Measurements from ENCODE around the gene ADAMTS16. TPM values are rescaled to one million over a fixed set of nuclear protein-coding genes. Genes with fewer than 3 reads are reported as not detected.

ADAMTS16 gene
- total RNA-seq, 4 donors from 2014 or later, result 1.5 to 2.8 (median 2.0) TPM

DNA sequence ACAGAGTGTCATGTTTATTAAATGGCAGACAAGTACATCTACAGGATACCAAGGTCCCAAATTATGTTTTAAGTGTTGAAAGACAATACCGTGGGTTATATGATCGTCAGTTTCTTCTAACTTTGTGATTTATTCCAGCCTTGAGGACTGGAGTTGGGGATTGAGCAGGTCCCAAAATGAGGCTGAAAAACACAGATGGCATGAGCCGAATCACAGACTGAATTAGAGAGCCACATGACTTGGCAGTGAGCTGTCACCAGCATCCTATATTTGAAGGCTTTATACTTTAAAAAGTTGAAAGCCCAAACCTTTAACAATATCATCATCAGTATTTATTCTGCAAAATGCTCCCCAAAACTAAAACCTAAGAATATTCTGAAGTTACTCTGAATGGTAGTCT, 79.4 kb downstream of the ADAMTS16 start:
- Histone ChIP-seq H3K36me3 (no peaks in the 10 kb centered on the region), H3K27ac (no peak overlapping the region), H3K4me1 (peaks cover 0 to 14% (median 4%) of the 10 kb centered on the region in 4 donors), H3K4me3 (no peak overlapping the region), H3K9me3 (no peaks in the 10 kb centered on the region), H3K27me3 (no peaks in the 10 kb centered on the region)
- no peak for DNase-seq (ENCODE audit: low spot score in 2 of 2)
- TF ChIP-seq EP300 (IDR thresholded peaks at IDR 0.05), result no peak
- 85 to 86% methylated on average over 3 of the region's 3 CpGs for WGBS, 2 donors

DNA sequence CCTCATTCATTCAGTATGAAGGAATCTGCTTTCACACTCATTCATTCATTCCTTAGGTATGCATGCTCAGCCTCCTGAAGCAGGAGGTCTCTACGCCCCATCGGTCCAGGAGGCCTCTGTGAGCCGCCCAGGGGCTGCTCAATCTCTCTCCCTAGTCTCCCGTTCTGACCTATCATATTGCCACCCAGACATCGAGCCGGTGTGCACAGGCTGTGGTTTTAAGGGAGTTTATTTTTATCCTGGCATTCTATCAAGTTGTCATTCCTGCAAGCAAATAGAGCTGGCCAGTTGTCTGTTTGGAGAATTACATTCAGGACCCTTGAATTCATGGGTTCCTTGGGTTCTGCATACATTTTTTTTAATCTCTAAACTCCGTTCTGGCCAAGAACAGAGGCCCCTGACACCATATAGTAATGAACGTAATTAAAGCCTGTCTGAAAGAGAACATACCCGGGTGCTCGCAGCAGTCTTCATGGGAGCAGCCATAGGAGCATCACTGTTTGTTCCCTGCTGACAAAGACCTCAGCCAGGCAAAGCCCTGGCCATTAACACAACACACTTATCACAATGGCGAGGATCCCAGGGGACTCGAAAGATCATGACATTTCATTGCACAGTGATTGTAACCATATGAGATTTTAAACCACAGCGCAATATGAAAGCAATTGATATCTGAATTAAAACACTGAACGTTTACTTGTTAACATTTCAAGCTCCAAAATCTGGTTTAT, 80.9 kb downstream of the ADAMTS16 start:
- no peak for DNase-seq (ENCODE audit: low spot score in 2 of 2)
- Histone ChIP-seq H3K27me3 (no peaks in the 10 kb centered on the region), H3K27ac (peak overlapping the region in 1 of 4 donors; percentile 27), H3K4me1 (peaks cover 0 to 14% (median 4%) of the 10 kb centered on the region in 4 donors), H3K4me3 (no peak overlapping the region), H3K36me3 (no peaks in the 10 kb centered on the region), H3K9me3 (no peaks in the 10 kb centered on the region)
- TF ChIP-seq EP300 (IDR thresholded peaks at IDR 0.05) (no peak), POLR2A (IDR thresholded peaks at IDR 0.05) (no peak)
- TF ChIP-seq, protein P1, sequence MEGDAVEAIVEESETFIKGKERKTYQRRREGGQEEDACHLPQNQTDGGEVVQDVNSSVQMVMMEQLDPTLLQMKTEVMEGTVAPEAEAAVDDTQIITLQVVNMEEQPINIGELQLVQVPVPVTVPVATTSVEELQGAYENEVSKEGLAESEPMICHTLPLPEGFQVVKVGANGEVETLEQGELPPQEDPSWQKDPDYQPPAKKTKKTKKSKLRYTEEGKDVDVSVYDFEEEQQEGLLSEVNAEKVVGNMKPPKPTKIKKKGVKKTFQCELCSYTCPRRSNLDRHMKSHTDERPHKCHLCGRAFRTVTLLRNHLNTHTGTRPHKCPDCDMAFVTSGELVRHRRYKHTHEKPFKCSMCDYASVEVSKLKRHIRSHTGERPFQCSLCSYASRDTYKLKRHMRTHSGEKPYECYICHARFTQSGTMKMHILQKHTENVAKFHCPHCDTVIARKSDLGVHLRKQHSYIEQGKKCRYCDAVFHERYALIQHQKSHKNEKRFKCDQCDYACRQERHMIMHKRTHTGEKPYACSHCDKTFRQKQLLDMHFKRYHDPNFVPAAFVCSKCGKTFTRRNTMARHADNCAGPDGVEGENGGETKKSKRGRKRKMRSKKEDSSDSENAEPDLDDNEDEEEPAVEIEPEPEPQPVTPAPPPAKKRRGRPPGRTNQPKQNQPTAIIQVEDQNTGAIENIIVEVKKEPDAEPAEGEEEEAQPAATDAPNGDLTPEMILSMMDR (IDR thresholded peaks at IDR 0.05), result no peak
- WGBS, 2 donors, result 48 to 58% methylated on average over 14 of the region's 14 CpGs

DNA sequence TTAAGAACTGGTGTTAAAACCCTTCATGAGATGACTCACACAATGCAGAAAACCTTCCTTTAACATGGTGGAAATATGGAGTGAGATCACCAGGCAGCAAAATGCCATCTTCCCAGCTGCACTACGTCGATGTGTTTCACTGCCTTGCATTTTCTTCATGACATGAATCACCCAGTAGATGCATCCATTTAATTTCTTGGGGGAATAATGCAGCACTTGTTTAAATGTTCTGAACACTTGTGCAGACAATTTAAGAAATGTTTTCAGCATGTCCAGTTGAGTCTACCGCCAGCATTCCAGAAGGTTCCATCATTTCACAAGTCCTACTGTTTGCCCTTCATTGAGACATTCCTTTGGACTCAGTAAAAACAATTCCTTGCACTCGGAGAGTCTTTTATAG, 81.6 kb downstream of the ADAMTS16 start:
- no peaks in the 10 kb centered on the region for H3K9me3 ChIP-seq
- WGBS, 2 donors, result 40 to 44% methylated on average over 4 of the region's 4 CpGs
- no peak overlapping the region for H3K4me3 ChIP-seq
- peak overlapping the region in 1 of 4 donors; percentile 27 for H3K27ac ChIP-seq
- TF ChIP-seq EP300 (IDR thresholded peaks at IDR 0.05), result no peak
- TF ChIP-seq POLR2A (IDR thresholded peaks at IDR 0.05), result no peak
- TF ChIP-seq, protein P1 (IDR thresholded peaks at IDR 0.05), result no peak
- peaks cover 0 to 14% (median 4%) of the 10 kb centered on the region in 4 donors for H3K4me1 ChIP-seq
- no peaks in the 10 kb centered on the region for H3K36me3 ChIP-seq
- no peak for DNase-seq (ENCODE audit: low spot score in 2 of 2)
- no peaks in the 10 kb centered on the region for H3K27me3 ChIP-seq

DNA sequence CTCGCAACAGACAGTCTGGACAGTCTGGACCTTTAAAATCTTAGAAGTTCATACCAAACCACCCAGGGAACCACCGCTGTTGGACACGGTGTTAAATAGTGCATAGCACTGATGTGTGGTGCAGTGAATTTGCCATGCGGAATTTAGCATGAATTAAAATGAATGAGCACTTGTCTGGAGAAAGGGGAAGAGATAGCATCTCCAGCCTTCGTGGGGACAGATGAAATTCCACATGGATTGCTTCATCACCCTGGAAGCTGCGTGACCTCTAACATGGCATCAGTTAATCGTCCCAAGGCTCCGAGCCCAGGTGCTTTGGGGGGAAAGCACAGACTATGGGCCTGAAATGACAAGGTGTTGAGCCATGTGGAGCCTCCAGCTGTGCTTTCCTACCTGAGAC, 91.4 kb downstream of the ADAMTS16 start:
- no peak for DNase-seq (ENCODE audit: low spot score in 2 of 2)
- no peak overlapping the region for H3K4me3 ChIP-seq
- H3K9me3 ChIP-seq, result no peaks in the 10 kb centered on the region
- no peaks in the 10 kb centered on the region for H3K4me1 ChIP-seq
- TF ChIP-seq EP300 (IDR thresholded peaks at IDR 0.05), result no peak
- no peak for TF ChIP-seq POLR2A (IDR thresholded peaks at IDR 0.05)
- TF ChIP-seq, protein P1 (IDR thresholded peaks at IDR 0.05), result no peak
- no peak overlapping the region for H3K27ac ChIP-seq
- H3K27me3 ChIP-seq, result no peaks in the 10 kb centered on the region
- 78 to 81% methylated on average over 8 of the region's 8 CpGs for WGBS, 2 donors
- no peaks in the 10 kb centered on the region for H3K36me3 ChIP-seq

DNA sequence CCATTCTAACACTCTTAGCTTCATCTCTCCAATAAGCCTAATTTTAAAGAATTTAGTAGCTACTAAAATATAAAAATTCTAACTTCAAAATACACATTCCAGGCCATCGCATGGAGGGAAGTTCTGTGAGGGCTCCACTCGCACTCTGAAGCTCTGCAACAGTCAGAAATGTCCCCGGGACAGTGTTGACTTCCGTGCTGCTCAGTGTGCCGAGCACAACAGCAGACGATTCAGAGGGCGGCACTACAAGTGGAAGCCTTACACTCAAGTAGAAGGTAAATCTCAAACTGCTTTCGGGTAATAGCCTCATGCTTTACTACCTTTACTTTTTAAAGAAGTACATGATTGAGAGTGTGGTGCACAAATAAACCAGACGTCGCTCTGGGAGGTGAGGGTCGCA, 94.8 kb downstream of the ADAMTS16 start:
- no peak overlapping the region for H3K27ac ChIP-seq
- no peak for DNase-seq (ENCODE audit: low spot score in 2 of 2)
- no peak overlapping the region for H3K4me3 ChIP-seq
- no peaks in the 10 kb centered on the region for H3K36me3 ChIP-seq
- H3K4me1 ChIP-seq, result no peaks in the 10 kb centered on the region
- 90 to 91% methylated on average over 11 of the region's 11 CpGs for WGBS, 2 donors
- no peaks in the 10 kb centered on the region for H3K27me3 ChIP-seq
- no peak for TF ChIP-seq EP300 (IDR thresholded peaks at IDR 0.05)
- TF ChIP-seq POLR2A (IDR thresholded peaks at IDR 0.05), result no peak
- TF ChIP-seq, protein P1 (IDR thresholded peaks at IDR 0.05), result no peak
- H3K9me3 ChIP-seq, result no peaks in the 10 kb centered on the region
